GM12873 (cell line): ENCODE results near the gene F2R.

Experiments used
- CTCF ChIP-seq: IDR thresholded peaks from 2 replicates; pipeline ENCODE4 v1.5.1; 2012; ENCODE audit warnings: low read depth, mild to moderate bottlenecking, moderate library complexity, low read length, control low read depth; ENCODE audit not compliant: insufficient read depth; ENCODE audit errors: missing control alignments

F2R gene

GRCh38 chr5:76697670-76698069 is 18.3 kb upstream of the F2R start:
- TF ChIP-seq CTCF = no peak

GRCh38 chr5:76700571-76700970 is 15.4 kb upstream of the F2R start:
- TF ChIP-seq CTCF = no peak

GRCh38 chr5:76701298-76701697 is 14.6 kb upstream of the F2R start:
- no peak for TF ChIP-seq CTCF

- TF ChIP-seq CTCF = no peak
Measured at GRCh38 chr5:76703707-76704106, 12.2 kb upstream of the F2R start.

GRCh38 chr5:76704131-76704663 is 11.7 kb upstream of the F2R start:
- no peak for TF ChIP-seq CTCF

- no peak for TF ChIP-seq CTCF
Measured at GRCh38 chr5:76705574-76705973, 10.4 kb upstream of the F2R start.

GRCh38 chr5:76709762-76710161 is 6.2 kb upstream of the F2R start:
- no peak for TF ChIP-seq CTCF
